IMR-90 (cell line): ENCODE results near the gene PET100. TPM values are rescaled to one million over a fixed set of nuclear protein-coding genes. Genes with fewer than 3 reads are reported as not detected.

ENCODE experiments used
- ATAC-seq: fragments of 200-7000 bp; cut with Tn5 transposase; 2 replicates; pipeline ENCODE4 v1.9.1; 2020; ENCODE audit warnings: low read depth, mild to moderate bottlenecking, moderate library complexity
- BruUV-seq: library from RNA; stranded (reverse); fragments of 400-500 nt; replicated peaks from 2 replicates; lab custom pipeline; 2021; lab: Mats Ljungman, UMichigan
- CTCF ChIA-PET: fragments of 300-600 bp; formaldehyde crosslinking; extraction: SDS; loops from one replicate; lab custom pipeline; 2021; ENCODE audit warnings: antibody characterized with exemption; lab: Yijun Ruan, JAX
- POLR2A ChIA-PET: fragments of 300-600 bp; sonication (Branson Sonifier 250); formaldehyde crosslinking; loops from one replicate; lab custom pipeline; 2022; ENCODE audit warnings: antibody characterized with exemption; ENCODE audit not compliant: unreplicated experiment; lab: Charles Lee
- DNase-seq: peaks from one replicate; pipeline ENCODE4 v3.0.0; 2013
- H2AFZ ChIP-seq: replicated peaks from 2 replicates; pipeline ENCODE3; 2013; ENCODE audit warnings: low read length, mild to moderate bottlenecking; ENCODE audit not compliant: poor library complexity
- H2AK5ac ChIP-seq: 2 replicates; pipeline ENCODE4 v1.6.1; 2013; ENCODE audit warnings: low read depth, low read length, inconsistent platforms
- H2AK9ac ChIP-seq: replicated peaks from 2 replicates; pipeline ENCODE3; 2013; ENCODE audit warnings: mild to moderate bottlenecking, low read depth, low read length, moderate library complexity; ENCODE audit not compliant: poor library complexity
- H2BK120ac ChIP-seq: 2 replicates; pipeline ENCODE4 v1.6.1; 2013; ENCODE audit warnings: low read depth, low read length, inconsistent platforms
- H2BK15ac ChIP-seq: 3 replicates; pipeline ENCODE4 v1.6.1; 2013; ENCODE audit warnings: low read depth, low read length, inconsistent platforms
- H2BK20ac ChIP-seq: 2 replicates; pipeline ENCODE4 v1.6.1; 2013; ENCODE audit warnings: low read depth, mild to moderate bottlenecking, inconsistent platforms, low read length, moderate library complexity
- H2BK5ac ChIP-seq: 2 replicates; pipeline ENCODE4 v1.6.1; 2013; ENCODE audit warnings: mild to moderate bottlenecking, low read depth, low read length, inconsistent platforms; ENCODE audit not compliant: poor library complexity, severe bottlenecking
- H3K14ac ChIP-seq: replicated peaks from 2 replicates; pipeline ENCODE4 v1.6.1; 2013; ENCODE audit warnings: low read depth, low read length, inconsistent platforms
- H3K18ac ChIP-seq: 2 replicates; pipeline ENCODE4 v1.6.1; 2013; ENCODE audit warnings: low read depth, low read length, control low read depth
- H3K23ac ChIP-seq: 2 replicates; pipeline ENCODE4 v1.6.1; 2013; ENCODE audit warnings: low read depth, low read length, inconsistent platforms
- H3K27ac ChIP-seq: 2 replicates; pipeline ENCODE4 v1.5.1; 2013; ENCODE audit warnings: mild to moderate bottlenecking, control low read depth, low read length; ENCODE audit not compliant: insufficient read depth
- H3K27me3 ChIP-seq: 2 replicates; pipeline ENCODE4 v1.6.1; 2013; ENCODE audit warnings: low read length; ENCODE audit not compliant: control insufficient read depth, insufficient read depth
- H3K36me3 ChIP-seq: 2 replicates; pipeline ENCODE4 v1.6.1; 2013; ENCODE audit warnings: low read length, mixed read lengths; ENCODE audit not compliant: control insufficient read depth, insufficient read depth
- H3K4ac ChIP-seq: 2 replicates; pipeline ENCODE4 v1.6.1; 2013; ENCODE audit warnings: low read depth, low read length, inconsistent platforms
- H3K4me1 ChIP-seq: 2 replicates; pipeline ENCODE4 v1.6.1; 2013; ENCODE audit warnings: low read length, mixed read lengths; ENCODE audit not compliant: control insufficient read depth, insufficient read depth
- H3K4me2 ChIP-seq: 2 replicates; pipeline ENCODE4 v1.6.1; 2013; ENCODE audit warnings: low read depth, mild to moderate bottlenecking, control low read depth, low read length, moderate library complexity
- H3K4me3 ChIP-seq: 2 replicates; pipeline ENCODE4 v1.5.1; 2013; ENCODE audit warnings: low read depth, mild to moderate bottlenecking, control low read depth, low read length, moderate library complexity; ENCODE audit not compliant: insufficient read depth
- H3K56ac ChIP-seq: 2 replicates; pipeline ENCODE4 v1.6.1; 2013; ENCODE audit warnings: low read length, inconsistent platforms; ENCODE audit not compliant: insufficient read depth; ENCODE audit errors: extremely low read depth
- H3K79me1 ChIP-seq, 2 experiments: 2 replicates each; pipeline ENCODE4 v1.6.1; 2013; ENCODE audit warnings: low read length in 2 of 2, inconsistent platforms in 1 of 2, low read depth in 1 of 2
- H3K9ac ChIP-seq: 2 replicates; pipeline ENCODE4 v1.6.1; 2013; ENCODE audit warnings: low read depth, low read length, control low read depth
- H3K9me1 ChIP-seq: 2 replicates; pipeline ENCODE4 v1.6.1; 2013; ENCODE audit warnings: low read length, inconsistent platforms; ENCODE audit not compliant: insufficient read depth
- H3K9me3 ChIP-seq: 2 replicates; pipeline ENCODE4 v1.6.1; 2013; ENCODE audit warnings: low read length; ENCODE audit not compliant: control insufficient read depth, insufficient read depth
- H4K20me1 ChIP-seq: 2 replicates; pipeline ENCODE4 v1.6.1; 2013; ENCODE audit warnings: low read length, inconsistent platforms; ENCODE audit not compliant: insufficient read depth
- H4K5ac ChIP-seq: 2 replicates; pipeline ENCODE4 v1.6.1; 2013; ENCODE audit warnings: mild to moderate bottlenecking, low read depth, low read length, control low read depth
- H4K8ac ChIP-seq, 2 experiments: 2 replicates each; pipeline ENCODE4 v1.6.1; 2013; ENCODE audit warnings: low read depth in 2 of 2, low read length in 2 of 2, control low read depth in 1 of 2, inconsistent platforms in 1 of 2
- H4K91ac ChIP-seq: 2 replicates; pipeline ENCODE4 v1.6.1; 2013; ENCODE audit warnings: low read depth, low read length, inconsistent platforms; ENCODE audit not compliant: insufficient read depth
- BHLHE40 ChIP-seq: fragments of 150-350 bp; IDR thresholded peaks from 2 replicates; pipeline ENCODE4 v1.6.1; 2016; ENCODE audit warnings: mild to moderate bottlenecking, low read depth, low read length
- CHD1 ChIP-seq: IDR thresholded peaks from 2 replicates; pipeline ENCODE4 v1.6.1; 2012; ENCODE audit warnings: low read depth, low read length, improper control_type of control experiment
- CTCF ChIP-seq: conservative IDR thresholded peaks from 2 replicates; pipeline ENCODE4 v1.5.1; 2012; ENCODE audit warnings: mild to moderate bottlenecking, low read depth, low read length, improper control_type of control experiment
- FOS ChIP-seq: fragments of 150-350 bp; IDR thresholded peaks from 2 replicates; pipeline ENCODE4 v1.6.1; 2016; ENCODE audit warnings: low read depth, low read length
- MAFK ChIP-seq: IDR thresholded peaks from 2 replicates; pipeline ENCODE4 v1.6.1; 2012; ENCODE audit warnings: low read depth, low read length, improper control_type of control experiment
- MAZ ChIP-seq: IDR thresholded peaks from 2 replicates; pipeline ENCODE4 v1.6.1; 2012; ENCODE audit warnings: low read depth, mild to moderate bottlenecking, low read length, improper control_type of control experiment, moderate library complexity, borderline replicate concordance
- MXI1 ChIP-seq: IDR thresholded peaks from 2 replicates; pipeline ENCODE4 v1.6.1; 2012; ENCODE audit warnings: low read depth, mild to moderate bottlenecking, low read length, moderate library complexity, borderline replicate concordance
- POLR2A ChIP-seq: IDR thresholded peaks from 2 replicates; pipeline ENCODE4 v1.6.1; 2012; ENCODE audit warnings: mild to moderate bottlenecking, low read depth, low read length
- RAD21 ChIP-seq: IDR thresholded peaks from 2 replicates; pipeline ENCODE4 v1.6.1; 2012; ENCODE audit warnings: low read length, improper control_type of control experiment
- RCOR1 ChIP-seq: IDR thresholded peaks from 2 replicates; pipeline ENCODE4 v1.6.1; 2012; ENCODE audit warnings: mild to moderate bottlenecking, low read length, improper control_type of control experiment; ENCODE audit not compliant: insufficient replicate concordance
- WGBS, 2 experiments: methylation state at CpG; one replicate each; pipeline versions ENCODE4 v1.1.5 to v1.1.7; 2013; ENCODE audit warnings: missing lambda C conversion rate in 2 of 2; ENCODE audit not compliant: insufficient read length in 1 of 2; ENCODE audit errors: extremely low coverage in 2 of 2; 5-methylcytosine and 5-hydroxymethylcytosine counted together
- dilution Hi-C: fragments of 300-500 bp; cut with HindIII; formaldehyde crosslinking; loops from one replicate; pipeline ENCODE4 v1.14.3; 2018; ENCODE audit warnings: low sequenced_read_pairs; ENCODE audit not compliant: unreplicated experiment
- in situ Hi-C: fragments of 300-500 bp; cut with MboI; formaldehyde crosslinking; loops from 3 replicates; pipeline ENCODE4 v1.14.3; 2019; ENCODE audit warnings: low sequenced_read_pairs, inconsistent platforms, mixed read lengths
- intact Hi-C: fragments of 100-400 bp; cut with micrococcal nuclease; formaldehyde crosslinking; loops from 2 replicates; pipeline ENCODE4 v1.10.0; 2022
- polyA plus RNA-seq, 3 experiments: library from polyadenylated mRNA; depleted of rRNA; stranded (reverse); fragments of >200 nt; gene quantifications; 2 replicates each; pipeline ENCODE4 v1.2.3, GENCODE V29; 2012; ENCODE audit warnings: low replicate concordance in 1 of 3
- total RNA-seq: library from RNA; depleted of rRNA; stranded (reverse); fragments of >200 nt; gene quantifications from 2 replicates; pipeline ENCODE4 v1.2.3, GENCODE V29; 2012
- TF ChIP-seq, protein P1 (sequence below): fragments of 150-350 bp; IDR thresholded peaks from 2 replicates; pipeline ENCODE4 v1.6.1; 2017; ENCODE audit warnings: mild to moderate bottlenecking, antibody characterized with exemption, low read length, low read depth

PET100 gene
- total and polyA plus RNA-seq, 2 of the 4 experiments (the other 2 are of a cell fraction) = 1.4 to 31.4 TPM

- TF ChIP-seq CTCF (no peak), POLR2A (no peak)
These were observed 39.8 kb upstream of the PET100 start (continued) for GRCh38 chr19:7589822-7590221.

DNA sequence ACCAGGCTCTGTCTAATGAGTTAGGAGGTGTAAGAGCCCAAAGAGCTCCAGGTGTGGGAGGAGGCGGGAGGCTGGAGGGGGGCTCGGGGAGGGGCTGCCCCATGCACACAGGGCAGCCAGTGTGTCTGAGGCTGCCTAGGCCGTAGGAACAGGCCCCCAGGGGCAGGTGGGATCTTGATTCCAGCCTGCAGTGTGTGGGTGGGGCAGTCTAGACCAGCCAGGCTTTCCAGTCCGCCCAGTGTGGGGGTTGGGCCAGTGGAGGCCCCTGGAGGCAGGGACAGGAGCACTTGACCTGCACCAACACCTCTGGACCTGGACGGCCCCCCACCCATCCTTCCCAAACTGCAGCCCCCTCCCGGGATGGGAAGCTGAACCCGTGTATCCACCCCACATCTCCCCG lies 39.3 kb upstream of the PET100 start:
- Histone ChIP-seq H3K56ac (no peak overlapping the region), H2BK5ac (no peak overlapping the region), H3K4me1 (no peaks in the 10 kb centered on the region), H2BK15ac (no peak overlapping the region), H2AK5ac (no peak overlapping the region), H3K18ac (no peak overlapping the region), H2BK20ac (no peak overlapping the region), H3K4me3 (no peak overlapping the region), H3K14ac (no peak overlapping the region), H3K9me3 (no peaks in the 10 kb centered on the region), H3K27ac (no peak overlapping the region), H3K4me2 (no peak overlapping the region), H2AK9ac (peak overlapping the region; percentile 42), H3K23ac (no peak overlapping the region), H4K8ac (no peak overlapping the region), H3K9me1 (no peaks in the 10 kb centered on the region), H3K4ac (no peak overlapping the region), H2AFZ (no peak overlapping the region), H2BK120ac (no peak overlapping the region), H3K79me1 (no peaks in the 10 kb centered on the region), H3K36me3 (no peaks in the 10 kb centered on the region), H4K5ac (no peak overlapping the region), H3K9ac (no peak overlapping the region), H4K20me1 (no peaks in the 10 kb centered on the region), H4K91ac (no peak overlapping the region), H3K27me3 (peaks cover 11% of the 10 kb centered on the region)
- DNase-seq (no peak), ATAC-seq (no peak)
- in situ Hi-C loops (no loop called here), intact Hi-C loops (no loop called here), dilution Hi-C loops (no loop called here)
- BruUV-seq = no TSS peak
- 0% methylated on average over 1 of the region's 8 CpGs; no CpG with 5 or more reads in 1 of the 2 experiments for WGBS, 2 experiments
- TF ChIP-seq RAD21 (no peak), BHLHE40 (no peak), FOS (no peak), RCOR1 (no peak), MAFK (no peak), CHD1 (no peak), MAZ (no peak), MXI1 (no peak), POLR2A (no peak)
- TF ChIP-seq, protein P1, sequence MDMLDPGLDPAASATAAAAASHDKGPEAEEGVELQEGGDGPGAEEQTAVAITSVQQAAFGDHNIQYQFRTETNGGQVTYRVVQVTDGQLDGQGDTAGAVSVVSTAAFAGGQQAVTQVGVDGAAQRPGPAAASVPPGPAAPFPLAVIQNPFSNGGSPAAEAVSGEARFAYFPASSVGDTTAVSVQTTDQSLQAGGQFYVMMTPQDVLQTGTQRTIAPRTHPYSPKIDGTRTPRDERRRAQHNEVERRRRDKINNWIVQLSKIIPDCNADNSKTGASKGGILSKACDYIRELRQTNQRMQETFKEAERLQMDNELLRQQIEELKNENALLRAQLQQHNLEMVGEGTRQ = no peak
- CTCF ChIA-PET = no interaction called here
- POLR2A ChIA-PET = no interaction called here
